ENCODE data around the gene CIT. TPM values are rescaled to one million over a fixed set of nuclear protein-coding genes. Genes with fewer than 3 reads are reported as not detected.

Gene CIT
- total RNA-seq, 1 donor from 2014 or later: 18.0 TPM

DNA sequence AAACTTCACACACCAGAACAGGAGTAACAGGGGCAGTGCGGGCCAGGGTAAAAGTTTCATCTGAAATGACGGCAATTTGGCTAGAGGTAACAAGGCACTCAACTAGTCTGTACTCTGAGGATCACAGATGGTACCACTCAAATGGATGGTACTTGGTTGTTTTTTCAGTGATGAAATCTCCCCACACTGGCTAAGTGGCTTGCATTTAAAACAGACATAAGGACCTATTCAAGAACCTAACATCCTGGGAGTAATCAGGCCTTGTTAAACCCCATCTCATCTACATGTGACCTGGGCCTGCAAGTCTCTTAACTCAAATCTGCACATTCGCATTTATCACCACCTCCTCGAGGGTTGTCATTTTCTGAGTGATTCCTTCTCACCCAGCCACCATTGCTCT is 118.4 kb downstream of the CIT start:
- Histone ChIP-seq H3K27me3 (ENCODE audit: low read depth) (no peaks in the 10 kb centered on the region), H3K4me1 (peaks cover 4% of the 10 kb centered on the region), H3K36me3 (no peaks in the 10 kb centered on the region), H3K4me3 (no peak overlapping the region), H3K27ac (no peak overlapping the region), H3K9me3 (no peaks in the 10 kb centered on the region)
- intact Hi-C loops (cut with DNase I): no loop called here
- TF ChIP-seq, protein P1, sequence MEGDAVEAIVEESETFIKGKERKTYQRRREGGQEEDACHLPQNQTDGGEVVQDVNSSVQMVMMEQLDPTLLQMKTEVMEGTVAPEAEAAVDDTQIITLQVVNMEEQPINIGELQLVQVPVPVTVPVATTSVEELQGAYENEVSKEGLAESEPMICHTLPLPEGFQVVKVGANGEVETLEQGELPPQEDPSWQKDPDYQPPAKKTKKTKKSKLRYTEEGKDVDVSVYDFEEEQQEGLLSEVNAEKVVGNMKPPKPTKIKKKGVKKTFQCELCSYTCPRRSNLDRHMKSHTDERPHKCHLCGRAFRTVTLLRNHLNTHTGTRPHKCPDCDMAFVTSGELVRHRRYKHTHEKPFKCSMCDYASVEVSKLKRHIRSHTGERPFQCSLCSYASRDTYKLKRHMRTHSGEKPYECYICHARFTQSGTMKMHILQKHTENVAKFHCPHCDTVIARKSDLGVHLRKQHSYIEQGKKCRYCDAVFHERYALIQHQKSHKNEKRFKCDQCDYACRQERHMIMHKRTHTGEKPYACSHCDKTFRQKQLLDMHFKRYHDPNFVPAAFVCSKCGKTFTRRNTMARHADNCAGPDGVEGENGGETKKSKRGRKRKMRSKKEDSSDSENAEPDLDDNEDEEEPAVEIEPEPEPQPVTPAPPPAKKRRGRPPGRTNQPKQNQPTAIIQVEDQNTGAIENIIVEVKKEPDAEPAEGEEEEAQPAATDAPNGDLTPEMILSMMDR (IDR thresholded peaks at IDR 0.05): no peak
- no peak for DNase-seq
- peak; percentile 59 to 68 for ATAC-seq

- DNase-seq (no peak), ATAC-seq (peak; percentile 53 to 82)
- Histone ChIP-seq H3K27me3 (ENCODE audit: low read depth) (no peaks in the 10 kb centered on the region), H3K9me3 (no peaks in the 10 kb centered on the region), H3K4me3 (no peak overlapping the region), H3K4me1 (peaks cover 4% of the 10 kb centered on the region), H3K36me3 (no peaks in the 10 kb centered on the region), H3K27ac (no peak overlapping the region)
- intact Hi-C loops (cut with DNase I): no loop called here
- TF ChIP-seq, protein P1 (IDR thresholded peaks at IDR 0.05): no peak
These were observed 118.9 kb downstream of the CIT start for GRCh38 chr12:119758234-119758633.

DNA sequence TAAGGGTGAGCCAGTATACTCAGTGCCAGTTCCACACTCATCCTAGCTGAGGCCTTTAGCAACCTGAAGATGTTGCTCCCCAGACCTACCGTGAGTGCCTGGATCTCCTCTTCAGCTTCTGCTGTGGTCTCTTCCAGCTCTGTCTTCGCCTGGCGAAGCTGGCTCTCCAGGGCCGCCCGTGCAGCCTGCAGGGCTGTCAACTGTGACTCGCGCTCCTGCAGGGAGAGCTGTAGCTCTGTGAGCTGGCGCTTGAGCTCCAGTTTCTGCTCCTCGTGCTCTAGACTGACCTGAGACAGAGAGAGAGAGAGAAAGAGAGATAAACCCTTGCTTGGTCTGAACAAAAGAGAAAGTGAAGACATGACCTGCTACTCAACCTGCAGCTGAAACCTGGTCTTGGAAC is 125.2 kb downstream of the CIT start:
- H3K4me3 ChIP-seq: no peak overlapping the region
- H3K4me1 ChIP-seq: no peaks in the 10 kb centered on the region
- H3K9me3 ChIP-seq: no peaks in the 10 kb centered on the region
- H3K27me3 ChIP-seq (ENCODE audit: low read depth): no peaks in the 10 kb centered on the region
- intact Hi-C loops (cut with DNase I): no loop called here
- ATAC-seq (no peak), DNase-seq (no peak)
- no peak overlapping the region for H3K27ac ChIP-seq
- TF ChIP-seq, protein P1 (IDR thresholded peaks at IDR 0.05): no peak
- H3K36me3 ChIP-seq: no peaks in the 10 kb centered on the region

- H3K27ac ChIP-seq: no peak overlapping the region
- no peaks in the 10 kb centered on the region for H3K4me1 ChIP-seq
- no peaks in the 10 kb centered on the region for H3K27me3 ChIP-seq (ENCODE audit: low read depth)
- TF ChIP-seq, protein P1 (IDR thresholded peaks at IDR 0.05): no peak
- H3K4me3 ChIP-seq: no peak overlapping the region
- no peak for ATAC-seq
- intact Hi-C loops (cut with DNase I): no loop called here
- H3K36me3 ChIP-seq: no peaks in the 10 kb centered on the region
- H3K9me3 ChIP-seq: peaks cover 13% of the 10 kb centered on the region
- DNase-seq: no peak
These were observed 127.5 kb downstream of the CIT start for GRCh38 chr12:119749666-119750065.

DNA sequence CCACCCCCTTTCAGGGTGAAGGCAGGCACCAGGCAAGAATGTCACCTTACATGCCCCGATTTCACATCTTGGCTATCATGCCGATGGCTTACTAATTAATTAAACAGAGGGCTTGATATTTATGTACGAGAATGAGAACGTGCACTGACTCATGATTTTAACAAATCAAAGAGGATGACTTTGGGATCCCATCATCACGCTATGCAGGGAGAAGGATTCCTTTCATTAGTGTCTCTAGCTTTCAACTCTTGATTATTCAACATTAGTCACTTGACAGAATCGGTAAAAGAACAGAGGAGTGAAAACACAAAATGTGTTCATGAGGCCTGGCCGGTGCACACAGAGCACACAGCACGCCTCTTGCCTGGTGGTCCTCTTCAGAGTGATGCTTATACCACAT is 128.6 kb downstream of the CIT start:
- Histone ChIP-seq H3K4me3 (no peak overlapping the region), H3K36me3 (no peaks in the 10 kb centered on the region), H3K27me3 (ENCODE audit: low read depth) (no peaks in the 10 kb centered on the region), H3K27ac (no peak overlapping the region), H3K9me3 (peaks cover 18% of the 10 kb centered on the region), H3K4me1 (no peaks in the 10 kb centered on the region)
- ATAC-seq (no peak), DNase-seq (no peak)
- intact Hi-C loops (cut with DNase I): no loop called here
- TF ChIP-seq, protein P1 (IDR thresholded peaks at IDR 0.05): no peak

DNA sequence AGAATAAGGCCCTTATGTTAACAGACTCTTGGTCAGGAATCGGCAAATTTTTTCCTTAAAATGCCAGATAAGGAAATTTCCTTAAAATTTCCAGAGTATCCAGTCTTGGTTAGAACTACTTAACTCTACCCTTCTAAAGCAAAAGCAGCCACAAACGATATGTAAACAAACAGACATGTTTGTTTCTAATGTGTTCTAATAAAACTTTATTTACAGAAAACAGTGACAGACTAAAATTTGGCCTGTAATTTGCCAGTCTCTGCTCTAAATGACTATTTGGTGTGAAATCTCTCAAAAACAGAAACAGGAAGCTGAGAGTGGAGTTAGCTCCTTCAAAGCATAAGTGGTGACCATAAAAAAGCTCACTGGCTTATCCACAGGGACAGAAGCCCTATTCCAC is 131.0 kb downstream of the CIT start:
- Histone ChIP-seq H3K36me3 (no peaks in the 10 kb centered on the region), H3K9me3 (peaks cover 18% of the 10 kb centered on the region), H3K27me3 (ENCODE audit: low read depth) (no peaks in the 10 kb centered on the region), H3K4me3 (no peak overlapping the region), H3K27ac (no peak overlapping the region), H3K4me1 (no peaks in the 10 kb centered on the region)
- DNase-seq: no peak
- TF ChIP-seq, protein P1 (IDR thresholded peaks at IDR 0.05): no peak
- ATAC-seq: no peak
- intact Hi-C loops (cut with DNase I): no loop called here

Measured in lower lobe of right lung (tissue), 2 donors.